ENCODE measurements around the gene ST6GALNAC6.
A peak's percentile ranks its signal among the peaks of the same experiment; 100 is the strongest.
"Not testable (repeated sequence)": the region's sequence is repeated elsewhere in the genome, so short reads cannot be mapped to it uniquely, and the experiment has no call there.

Gene ST6GALNAC6

DNA sequence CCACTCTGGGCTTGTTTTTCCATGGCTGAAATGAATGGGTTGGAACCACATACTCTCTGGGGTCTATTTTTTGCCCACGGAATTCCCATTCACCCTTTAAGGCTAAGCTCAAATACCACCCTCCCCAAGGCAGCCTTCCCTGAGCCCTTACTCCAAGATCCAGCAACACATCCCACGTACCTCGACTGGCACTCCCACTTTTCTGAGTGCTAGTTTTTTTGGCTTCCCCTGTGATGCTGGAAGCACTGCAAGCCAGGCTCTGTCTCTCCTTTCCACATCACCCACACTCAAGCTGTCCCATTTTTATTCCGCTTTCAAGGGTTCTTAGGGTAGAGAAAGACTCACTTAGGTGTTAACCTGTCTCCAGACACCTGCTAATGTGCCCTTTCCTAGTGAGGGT is 6.0 kb downstream of the ST6GALNAC6 start:
- no peak for DNase-seq (ENCODE audit: low read depth in 2 of 2)

GRCh38 chr9:127892831-127893230 is 6.6 kb downstream of the ST6GALNAC6 start:
- DNase-seq (ENCODE audit: low read depth in 2 of 2) = no peak

DNA sequence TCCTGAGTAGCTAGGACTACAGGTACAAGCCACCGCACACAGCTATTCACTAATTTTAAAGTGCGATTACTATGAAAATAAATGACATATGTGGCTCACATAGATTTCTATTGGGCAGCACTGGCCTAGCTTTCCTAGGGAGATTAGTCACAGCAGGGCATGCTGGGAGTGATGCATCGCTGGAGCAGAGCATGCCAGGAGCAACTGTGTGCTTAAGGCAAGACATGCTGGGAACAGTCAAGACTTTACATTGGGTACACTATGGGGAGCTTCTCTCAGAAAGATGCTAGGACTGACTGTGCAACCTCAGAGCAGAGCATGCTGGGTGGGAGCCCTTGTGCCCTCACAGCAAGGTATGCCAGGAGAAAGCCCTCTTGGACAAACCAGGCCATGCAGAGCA is 9.3 kb downstream of the ST6GALNAC6 start:
- DNase-seq (ENCODE audit: low read depth in 2 of 2) = no peak

GRCh38 chr9:127887792-127888191 is 11.6 kb downstream of the ST6GALNAC6 start:
- no peak for DNase-seq (ENCODE audit: low read depth in 2 of 2)

DNA sequence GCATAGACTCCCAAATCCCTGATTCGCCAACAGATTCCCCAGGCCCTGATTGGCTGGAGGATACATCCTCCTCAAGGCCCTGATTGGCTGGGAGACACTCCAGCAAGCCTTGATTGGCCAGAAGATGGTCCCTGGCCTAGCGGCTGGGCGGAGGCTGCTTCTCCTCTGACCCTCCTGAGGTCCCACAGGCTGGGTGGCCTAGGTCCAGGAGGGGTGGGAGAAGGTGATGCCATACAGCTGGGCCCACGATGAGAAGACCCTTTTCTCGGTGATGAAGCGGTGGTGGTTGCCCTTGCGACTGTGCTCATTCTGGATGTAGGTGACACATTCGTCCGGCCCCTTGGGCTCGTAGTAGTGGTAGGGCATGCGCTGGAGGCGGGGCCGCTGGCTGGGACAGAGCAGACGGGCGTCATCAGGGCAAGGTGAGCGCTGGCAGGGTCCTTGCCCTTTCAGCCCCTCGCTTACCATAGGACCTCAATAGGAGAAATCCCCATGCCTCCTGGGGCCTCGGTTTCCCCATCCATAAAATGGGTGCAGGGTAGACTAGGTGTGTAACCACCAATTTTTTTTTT is 12.9 kb downstream of the ST6GALNAC6 start:
- no peak for DNase-seq (ENCODE audit: low read depth in 2 of 2)

DNA sequence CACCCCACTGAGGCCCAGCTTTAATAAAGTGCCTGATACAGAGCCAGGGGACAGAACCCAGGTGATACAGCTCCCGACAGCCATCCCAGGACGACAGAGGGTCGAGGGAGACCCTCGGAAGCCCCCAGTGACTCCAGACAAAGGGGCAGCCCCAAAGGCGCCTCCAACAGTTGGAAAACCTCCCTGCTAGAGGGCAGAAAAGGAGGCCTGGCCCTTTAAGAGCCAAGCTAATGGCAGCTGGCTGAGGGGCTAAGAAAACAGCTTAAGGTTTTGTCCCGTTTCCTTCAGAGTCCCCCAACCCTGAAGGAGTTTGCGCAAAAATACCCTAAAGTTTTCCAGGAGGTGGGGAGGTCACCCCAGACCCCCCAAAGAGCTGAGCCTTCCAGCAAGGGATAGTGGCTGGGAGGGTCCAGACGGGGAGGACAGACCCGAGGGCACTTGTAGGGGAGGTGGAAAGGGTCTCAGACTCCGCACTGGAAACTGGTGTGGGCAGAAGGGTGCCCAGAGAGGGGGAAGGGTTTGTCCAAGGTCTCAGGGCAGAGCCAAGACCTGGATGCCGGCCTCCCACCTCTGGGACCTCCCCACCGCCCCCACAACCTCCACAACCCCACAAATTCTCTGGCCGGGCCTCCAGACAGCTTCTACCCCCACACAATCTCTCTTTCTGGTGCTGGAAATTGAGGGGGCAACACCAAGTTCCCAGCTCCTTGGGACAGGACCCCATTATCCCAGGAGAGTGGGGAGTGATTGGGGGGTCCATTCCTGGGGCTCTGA is 13.7 kb downstream of the ST6GALNAC6 start:
- no peak for DNase-seq (ENCODE audit: low read depth in 2 of 2)

- DNase-seq (ENCODE audit: low read depth in 2 of 2) = no peak
Observed at GRCh38 chr9:127884976-127885490, 14.4 kb downstream of the ST6GALNAC6 start.

GRCh38 chr9:127884427-127884911 is 14.9 kb downstream of the ST6GALNAC6 start:
- DNase-seq (ENCODE audit: low read depth in 2 of 2) = no peak

- DNase-seq (ENCODE audit: low read depth in 2 of 2) = no peak
Observed at GRCh38 chr9:127883959-127884358, 15.4 kb downstream of the ST6GALNAC6 start.

GRCh38 chr9:127881715-127882114 is 17.7 kb downstream of the ST6GALNAC6 start:
- DNase-seq (ENCODE audit: low read depth in 2 of 2) = not testable (repeated sequence)

DNA sequence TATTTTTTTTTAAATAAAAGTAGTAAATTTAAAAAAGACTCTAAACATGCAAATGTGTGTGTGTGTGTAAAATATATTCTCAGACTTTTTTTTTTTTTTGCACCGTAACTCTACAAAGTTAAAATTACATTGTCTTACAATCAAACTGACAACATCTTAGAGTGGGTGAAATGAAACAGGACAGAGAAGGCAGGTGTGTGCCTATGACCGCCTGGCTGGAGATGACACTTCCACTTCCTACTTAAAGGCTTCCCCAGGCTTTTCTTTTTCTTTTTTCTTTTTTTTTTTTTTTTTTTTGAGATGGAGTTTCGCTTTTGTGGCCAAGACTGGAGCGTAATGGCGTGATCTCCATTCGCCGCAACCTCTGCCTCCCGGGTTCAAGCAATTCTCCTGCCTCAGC is 19.3 kb downstream of the ST6GALNAC6 start:
- DNase-seq (ENCODE audit: low read depth in 2 of 2) = no peak

GRCh38 chr9:127878652-127879390 is 20.6 kb downstream of the ST6GALNAC6 start:
- DNase-seq (ENCODE audit: low read depth in 2 of 2) = no peak

GRCh38 chr9:127878001-127878651 is 21.3 kb downstream of the ST6GALNAC6 start:
- no peak for DNase-seq (ENCODE audit: low read depth in 2 of 2)

GRCh38 chr9:127877566-127877998 is 21.8 kb downstream of the ST6GALNAC6 start, which contains the start of gene AK1:
AK1 (minus strand) TSS chr9:127877675; CDS start chr9:127874617, 3,058 bp downstream.
- DNase-seq (ENCODE audit: low read depth in 2 of 2) = no peak

DNA sequence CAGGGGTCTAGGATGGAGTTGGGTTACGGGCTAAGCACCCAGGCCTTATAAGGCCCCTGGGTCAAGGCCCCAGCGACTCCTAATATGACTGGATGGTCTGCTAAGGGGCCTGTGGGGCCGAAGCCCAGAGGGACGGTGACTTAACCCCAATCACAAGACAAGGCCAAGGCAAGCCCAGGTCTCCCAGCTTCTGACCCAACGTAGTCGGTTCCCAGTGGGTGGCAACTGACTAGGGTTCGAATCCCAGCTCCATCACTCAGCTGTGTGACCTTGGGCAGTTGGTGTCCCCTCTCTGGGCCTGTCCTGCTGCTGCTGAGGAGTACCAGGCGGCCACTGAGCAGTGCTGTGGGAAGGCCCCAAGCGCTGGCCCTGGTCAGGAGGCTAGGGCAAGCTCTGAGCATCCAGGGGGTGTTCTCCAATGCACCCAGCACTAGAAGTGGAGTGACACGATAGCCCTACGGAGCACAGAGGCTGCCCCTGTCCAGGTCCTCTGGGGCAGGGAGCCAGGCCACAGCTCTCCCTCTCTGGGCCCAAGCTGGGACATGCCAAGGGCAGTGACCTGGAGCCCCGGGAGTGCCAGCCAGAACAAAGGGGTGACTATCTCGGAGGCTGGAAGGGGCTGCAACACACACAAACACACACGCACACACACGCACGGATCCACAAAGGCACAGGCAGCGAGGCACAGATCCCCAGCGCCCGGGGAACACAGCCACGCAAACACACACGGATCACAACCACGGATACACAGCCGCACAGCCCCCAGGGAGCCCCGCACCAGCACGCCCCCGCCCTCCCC is 22.4 kb downstream of the ST6GALNAC6 start:
- DNase-seq (ENCODE audit: low read depth in 2 of 2) = no peak

DNA sequence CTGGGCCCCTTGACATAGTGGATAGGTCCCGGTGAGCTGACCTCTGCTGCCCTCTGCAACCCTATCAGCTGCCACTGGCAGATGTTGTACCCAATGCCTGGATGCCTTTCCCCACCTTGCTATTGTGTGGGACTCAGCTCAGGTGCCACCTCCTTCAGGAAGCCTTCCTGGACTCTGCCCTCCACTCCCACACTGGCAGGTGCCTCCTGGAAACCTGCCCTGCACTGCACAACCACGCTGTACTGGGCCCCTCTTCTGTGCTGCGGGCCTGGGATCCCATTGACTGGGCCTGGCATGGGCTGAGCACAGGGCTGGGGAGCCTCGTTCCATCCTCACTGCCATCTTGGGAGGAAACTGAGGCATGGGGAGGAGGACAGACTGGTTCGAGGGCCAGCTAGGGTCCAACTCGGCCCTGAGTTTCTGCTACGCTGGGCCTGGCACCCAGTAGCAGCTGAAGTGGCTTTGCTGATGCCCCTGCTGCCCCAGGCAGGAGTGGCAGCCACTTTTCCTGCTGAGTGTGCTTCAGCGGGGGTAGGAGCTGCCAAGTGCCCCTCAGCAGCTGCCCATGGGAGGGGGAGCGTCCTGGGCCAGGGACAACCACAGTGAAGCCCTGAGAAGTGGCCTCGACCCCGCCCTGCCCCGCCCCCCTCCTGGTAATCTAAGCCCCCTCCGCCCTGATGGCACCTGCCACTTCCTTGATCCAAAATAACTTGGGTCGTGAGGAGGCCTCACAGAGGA is 23.2 kb downstream of the ST6GALNAC6 start:
- no peak for DNase-seq (ENCODE audit: low read depth in 2 of 2)

DNA sequence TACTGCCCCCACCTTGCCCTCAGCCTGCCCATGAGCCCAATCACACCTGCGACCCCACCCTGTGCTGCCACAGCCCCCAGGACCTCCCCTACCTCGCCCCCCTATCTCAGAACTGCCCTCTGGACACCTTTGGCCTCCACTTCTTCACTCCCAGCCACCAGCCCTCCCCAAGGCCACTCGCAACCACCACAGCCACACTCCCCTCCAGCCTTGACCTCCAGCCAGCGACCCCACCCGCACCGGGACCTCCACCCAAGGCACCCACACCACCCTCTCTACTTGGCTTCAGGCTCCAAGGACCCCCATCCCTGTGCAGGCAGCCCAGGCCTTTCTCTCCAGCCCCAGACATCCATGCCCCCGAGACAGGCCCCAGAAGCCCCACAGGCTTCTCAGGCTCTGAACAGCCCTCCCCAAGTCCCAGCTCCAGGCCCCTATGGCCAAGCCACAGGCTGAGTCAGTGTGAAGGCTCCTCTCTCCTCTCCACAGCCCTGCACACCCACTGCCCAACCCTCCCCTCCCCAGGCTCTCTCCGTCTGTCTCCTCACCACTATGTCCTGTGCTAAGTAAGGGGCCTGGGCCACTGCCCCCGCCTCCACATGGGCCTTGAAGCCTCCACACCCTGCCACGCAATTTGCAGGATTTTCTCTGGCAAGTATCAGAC is 24.0 kb downstream of the ST6GALNAC6 start:
- peak in 1 of 2 experiments; percentile 31 for DNase-seq (ENCODE audit: low read depth in 2 of 2)

- no peak for DNase-seq (ENCODE audit: low read depth in 2 of 2)
Observed at GRCh38 chr9:127874301-127875221, 24.8 kb downstream of the ST6GALNAC6 start.

GRCh38 chr9:127873886-127874285 is 25.5 kb downstream of the ST6GALNAC6 start:
- DNase-seq (ENCODE audit: low read depth in 2 of 2) = no peak
